ENCODE measurements around the gene ZMYND11.

Gene ZMYND11

DNA sequence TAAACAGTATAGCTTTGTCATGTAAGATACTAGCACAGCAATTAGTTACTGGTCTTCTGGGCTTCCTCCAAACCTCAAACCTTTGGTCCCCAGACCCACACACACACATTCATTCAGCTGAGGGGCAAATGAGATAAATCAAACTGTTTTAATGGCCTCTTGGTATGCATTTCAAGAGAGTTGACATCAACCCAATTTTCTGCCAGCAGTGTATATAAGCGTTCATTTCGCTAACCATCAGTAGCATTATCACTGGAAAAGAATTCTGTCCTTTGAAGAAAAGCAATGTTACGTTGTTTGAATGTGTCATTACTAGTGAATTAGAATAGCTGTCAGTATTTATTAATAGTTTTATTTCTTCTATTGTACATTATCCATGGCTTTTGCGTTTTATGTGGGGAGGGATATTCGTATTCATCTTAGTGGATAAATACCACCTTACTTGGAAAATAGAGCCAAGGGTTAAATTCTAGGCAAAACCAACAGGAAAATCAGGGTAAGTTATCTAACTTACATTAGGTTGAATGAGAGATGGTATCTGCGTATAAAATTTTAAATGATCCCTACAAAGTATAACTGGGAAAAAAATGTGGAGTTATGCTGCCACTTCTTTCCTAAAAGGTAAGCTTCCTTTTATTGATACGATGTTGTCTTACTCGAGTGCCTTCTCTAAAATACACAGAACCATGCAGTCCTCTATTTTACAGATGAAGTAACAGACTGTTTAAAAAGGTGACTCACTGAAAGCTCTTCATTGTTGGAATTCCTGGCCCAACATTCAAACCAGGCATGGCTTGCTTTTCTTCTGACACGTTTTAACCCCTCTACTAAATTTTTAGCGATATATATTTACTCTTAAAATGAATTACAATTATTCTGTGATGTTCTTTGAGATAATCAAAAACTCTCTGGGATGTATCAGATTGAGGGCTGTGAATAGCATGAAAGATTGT lies 2.0 kb upstream of the ZMYND11 start:
- H3K36me3 ChIP-seq (ENCODE audit: insufficient read depth, low read length): no peaks in the 10 kb centered on the region
- peak overlapping the region; percentile 24 for H3K27ac ChIP-seq (ENCODE audit: low read depth, low read length)
- peak overlapping the region; percentile 97 for H3K4me3 ChIP-seq (ENCODE audit: low read depth, low read length)
- H3K79me2 ChIP-seq (ENCODE audit: control insufficient read depth, insufficient read depth, low read length, unreplicated experiment): peaks cover 47% of the 10 kb centered on the region
- H3K27me3 ChIP-seq (ENCODE audit: insufficient read depth, low read length): no peaks in the 10 kb centered on the region
- peaks cover 37% of the 10 kb centered on the region for H3K4me1 ChIP-seq (ENCODE audit: control insufficient read depth, insufficient read depth, low read length, unreplicated experiment)
- H2AFZ ChIP-seq (ENCODE audit: low read length, unreplicated experiment): no peak overlapping the region

DNA sequence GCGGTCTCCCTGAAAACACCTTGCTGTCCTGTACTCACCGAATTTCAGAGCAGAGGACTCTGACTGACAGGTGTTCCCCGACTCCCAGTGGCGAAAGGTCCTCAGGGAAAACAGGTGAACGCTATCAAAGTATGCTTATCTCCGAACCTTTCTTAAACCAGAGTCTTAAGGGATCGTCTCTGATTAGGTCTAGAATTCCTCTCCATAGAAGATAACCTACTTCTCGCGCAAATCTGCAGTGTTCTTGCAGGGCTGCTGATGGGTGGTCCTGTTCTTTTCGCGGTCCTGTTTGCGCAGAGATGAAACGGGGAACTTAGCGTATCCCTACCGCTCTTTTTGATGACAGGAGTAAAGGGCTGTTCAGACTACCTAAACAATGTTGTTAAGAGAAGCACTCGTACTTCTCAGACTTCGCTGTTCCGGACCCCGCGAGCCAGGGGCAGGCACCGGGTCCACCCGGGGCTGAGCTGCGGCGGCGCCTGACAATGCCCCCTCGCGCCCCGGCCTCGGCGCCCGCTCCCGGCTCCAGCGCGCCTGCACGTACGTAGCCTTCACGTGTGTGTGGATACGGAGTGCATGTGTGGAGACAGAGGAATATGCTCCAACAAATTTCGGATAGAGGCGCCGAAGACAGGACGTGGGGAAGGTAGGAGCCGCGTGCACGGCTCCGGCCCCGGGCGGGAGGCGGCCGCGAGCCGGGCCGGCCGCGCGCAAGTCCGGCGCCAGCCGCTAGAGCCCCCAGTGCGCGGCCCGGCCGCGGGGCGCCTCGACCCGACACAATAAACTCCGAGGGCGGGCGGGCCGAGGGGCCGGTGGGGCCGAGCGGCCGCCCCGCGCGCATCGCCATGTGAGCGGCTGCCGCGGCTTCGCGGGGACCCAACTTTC lies 766 bp upstream of the ZMYND11 start:
- Histone ChIP-seq H3K79me2 (ENCODE audit: control insufficient read depth, insufficient read depth, low read length, unreplicated experiment) (peaks cover 60% of the 10 kb centered on the region), H3K27ac (ENCODE audit: low read depth, low read length) (peak overlapping the region; percentile 80), H2AFZ (ENCODE audit: low read length, unreplicated experiment) (peak overlapping the region; percentile 94), H3K4me3 (ENCODE audit: low read depth, low read length) (peak overlapping the region; percentile 97), H3K4me1 (ENCODE audit: control insufficient read depth, insufficient read depth, low read length, unreplicated experiment) (peaks cover 41% of the 10 kb centered on the region), H3K27me3 (ENCODE audit: insufficient read depth, low read length) (no peaks in the 10 kb centered on the region), H3K36me3 (ENCODE audit: insufficient read depth, low read length) (no peaks in the 10 kb centered on the region)

DNA sequence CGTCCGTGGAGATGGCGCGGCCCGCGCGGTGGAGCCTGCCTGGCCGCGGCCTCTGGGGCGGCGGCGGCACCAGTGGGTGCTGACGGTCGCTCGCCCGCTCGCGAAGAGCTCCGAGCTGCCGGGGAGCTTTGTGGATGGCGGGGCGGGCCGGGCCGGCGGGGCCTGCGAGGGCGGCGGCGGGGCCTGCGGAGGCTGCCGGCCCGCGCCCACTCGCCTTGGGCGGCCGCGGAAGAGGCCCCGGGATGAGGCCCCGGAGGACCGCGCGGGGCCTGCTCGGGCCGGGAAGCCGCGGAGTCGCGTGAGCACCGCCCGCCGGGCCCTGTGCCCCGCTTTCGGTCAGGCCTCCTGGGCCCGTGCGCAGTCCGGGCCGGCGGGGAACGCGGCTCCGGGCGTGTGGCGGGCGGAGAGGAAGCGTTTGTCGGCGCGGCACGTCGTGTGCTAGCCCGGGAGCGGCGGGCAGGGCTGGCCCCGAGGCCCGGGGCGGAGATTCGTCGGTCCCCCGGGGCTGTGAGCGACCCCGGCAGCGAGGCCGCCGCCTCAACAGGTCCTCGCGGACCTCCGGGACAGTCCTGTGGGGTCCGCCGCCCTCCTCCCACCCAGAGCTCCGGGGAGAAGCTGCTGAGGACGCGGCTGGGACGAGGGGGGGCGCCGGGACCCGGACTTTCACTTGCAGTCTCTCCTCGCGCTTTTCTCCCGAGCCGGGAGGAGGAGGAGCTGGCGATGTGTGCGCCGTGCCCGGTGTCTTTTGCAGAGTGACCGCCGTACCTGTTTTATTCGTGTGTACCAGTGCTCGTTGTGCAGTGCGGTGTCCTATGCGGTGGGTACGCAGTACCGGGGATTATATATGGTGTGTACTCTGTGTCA lies 578 bp downstream of the ZMYND11 start:
- Histone ChIP-seq H3K36me3 (ENCODE audit: insufficient read depth, low read length) (no peaks in the 10 kb centered on the region), H3K27me3 (ENCODE audit: insufficient read depth, low read length) (no peaks in the 10 kb centered on the region), H2AFZ (ENCODE audit: low read length, unreplicated experiment) (peak overlapping the region; percentile 41), H3K4me1 (ENCODE audit: control insufficient read depth, insufficient read depth, low read length, unreplicated experiment) (peaks cover 41% of the 10 kb centered on the region), H3K27ac (ENCODE audit: low read depth, low read length) (peak overlapping the region; percentile 80), H3K4me3 (ENCODE audit: low read depth, low read length) (peak overlapping the region; percentile 97), H3K79me2 (ENCODE audit: control insufficient read depth, insufficient read depth, low read length, unreplicated experiment) (peaks cover 72% of the 10 kb centered on the region)

DNA sequence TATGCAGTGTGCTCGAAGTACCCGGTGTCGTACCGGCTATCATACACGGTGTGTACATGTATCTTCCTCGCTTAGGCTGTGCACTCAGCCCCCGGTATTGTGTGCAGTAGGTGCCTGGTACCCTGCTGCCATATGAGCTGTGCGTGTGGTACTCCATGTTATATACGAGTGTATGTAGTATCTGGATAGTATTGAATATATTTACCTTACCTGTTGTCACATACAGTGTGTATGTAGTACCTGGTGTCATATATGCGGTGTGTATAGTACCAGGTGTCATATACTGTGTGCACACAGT lies 1.2 kb downstream of the ZMYND11 start:
- Histone ChIP-seq H3K4me1 (ENCODE audit: control insufficient read depth, insufficient read depth, low read length, unreplicated experiment) (peaks cover 41% of the 10 kb centered on the region), H3K79me2 (ENCODE audit: control insufficient read depth, insufficient read depth, low read length, unreplicated experiment) (peaks cover 78% of the 10 kb centered on the region), H3K27ac (ENCODE audit: low read depth, low read length) (peak overlapping the region; percentile 80; the same call in 1 of the 2 replicates), H3K36me3 (ENCODE audit: insufficient read depth, low read length) (no peaks in the 10 kb centered on the region), H2AFZ (ENCODE audit: low read length, unreplicated experiment) (peak overlapping the region; percentile 41), H3K4me3 (ENCODE audit: low read depth, low read length) (peak overlapping the region; percentile 97), H3K27me3 (ENCODE audit: insufficient read depth, low read length) (no peaks in the 10 kb centered on the region)

DNA sequence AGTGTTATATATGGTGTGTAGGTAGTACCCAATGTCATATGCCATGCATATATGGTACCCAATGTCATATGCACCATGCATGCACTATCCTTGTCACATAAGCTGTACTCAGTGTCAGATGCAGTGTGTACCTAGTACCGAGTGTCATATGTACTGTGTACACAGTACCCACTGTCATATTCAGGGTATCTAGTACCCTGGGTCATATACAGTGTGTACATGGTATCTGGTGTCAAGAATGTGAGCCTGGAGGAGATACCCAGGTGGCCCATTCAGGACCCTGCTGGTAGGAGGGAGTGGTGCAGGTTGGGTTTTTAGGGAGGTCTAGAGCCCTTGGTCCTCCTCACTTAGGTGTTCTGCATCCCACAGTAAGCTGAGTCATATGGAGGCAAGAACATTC lies 1.8 kb downstream of the ZMYND11 start:
- Histone ChIP-seq H3K27me3 (ENCODE audit: insufficient read depth, low read length) (no peaks in the 10 kb centered on the region), H3K4me3 (ENCODE audit: low read depth, low read length) (peak overlapping the region; percentile 97), H2AFZ (ENCODE audit: low read length, unreplicated experiment) (no peak overlapping the region), H3K27ac (ENCODE audit: low read depth, low read length) (peak overlapping the region; percentile 69), H3K4me1 (ENCODE audit: control insufficient read depth, insufficient read depth, low read length, unreplicated experiment) (peaks cover 41% of the 10 kb centered on the region), H3K36me3 (ENCODE audit: insufficient read depth, low read length) (no peaks in the 10 kb centered on the region), H3K79me2 (ENCODE audit: control insufficient read depth, insufficient read depth, low read length, unreplicated experiment) (peaks cover 84% of the 10 kb centered on the region)

DNA sequence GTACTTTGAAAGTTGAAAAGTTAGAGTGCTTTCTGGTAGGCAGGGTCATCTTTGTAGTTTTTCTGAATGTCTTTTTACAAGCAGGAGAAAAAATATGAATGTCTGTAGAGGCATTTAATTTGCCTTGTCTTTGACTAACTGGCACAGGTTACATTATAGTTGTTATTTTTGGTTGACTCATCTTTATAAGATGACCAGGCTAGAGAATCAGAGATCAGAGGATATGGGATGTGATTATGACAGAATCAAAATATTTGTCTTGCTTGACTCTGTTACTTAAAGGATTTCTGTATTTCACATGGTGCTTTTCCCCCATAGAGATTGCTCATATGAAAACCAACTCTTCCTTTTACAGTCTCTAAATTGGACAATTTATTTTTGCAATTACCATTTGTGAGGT lies 2.4 kb downstream of the ZMYND11 start:
- no peak overlapping the region for H2AFZ ChIP-seq (ENCODE audit: low read length, unreplicated experiment)
- peak overlapping the region; percentile 97 for H3K4me3 ChIP-seq (ENCODE audit: low read depth, low read length)
- H3K36me3 ChIP-seq (ENCODE audit: insufficient read depth, low read length): no peaks in the 10 kb centered on the region
- H3K27me3 ChIP-seq (ENCODE audit: insufficient read depth, low read length): no peaks in the 10 kb centered on the region
- H3K27ac ChIP-seq (ENCODE audit: low read depth, low read length): peak overlapping the region; percentile 69
- peaks cover 88% of the 10 kb centered on the region for H3K79me2 ChIP-seq (ENCODE audit: control insufficient read depth, insufficient read depth, low read length, unreplicated experiment)
- H3K4me1 ChIP-seq (ENCODE audit: control insufficient read depth, insufficient read depth, low read length, unreplicated experiment): peaks cover 38% of the 10 kb centered on the region

DNA sequence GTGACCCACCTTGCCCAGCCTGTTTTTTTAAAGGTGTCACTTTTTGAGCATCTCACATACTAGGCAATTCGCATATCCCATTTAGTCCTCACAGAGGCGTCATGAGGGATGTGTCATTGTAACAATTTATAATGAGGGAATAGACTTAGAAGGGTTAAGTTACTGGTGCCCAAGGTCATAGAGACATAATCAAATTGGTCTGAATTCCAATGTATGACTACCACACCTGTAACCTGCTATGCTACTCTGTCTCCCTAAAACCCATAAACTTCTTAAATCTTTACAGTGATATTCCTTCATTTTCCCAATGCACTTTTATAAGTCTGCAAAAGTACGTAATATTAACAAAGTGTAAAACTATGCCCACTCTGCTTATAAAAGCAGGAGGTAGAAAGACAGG lies 7.1 kb downstream of the ZMYND11 start:
- H3K27ac ChIP-seq (ENCODE audit: low read depth, low read length): no peak overlapping the region
- no peak overlapping the region for H3K4me3 ChIP-seq (ENCODE audit: low read depth, low read length)
- peaks cover 12% of the 10 kb centered on the region for H3K4me1 ChIP-seq (ENCODE audit: control insufficient read depth, insufficient read depth, low read length, unreplicated experiment)
- no peaks in the 10 kb centered on the region for H3K27me3 ChIP-seq (ENCODE audit: insufficient read depth, low read length)
- H2AFZ ChIP-seq (ENCODE audit: low read length, unreplicated experiment): no peak overlapping the region
- peaks cover 13% of the 10 kb centered on the region; the same call in 1 of the 2 replicates for H3K36me3 ChIP-seq (ENCODE audit: insufficient read depth, low read length)
- H3K79me2 ChIP-seq (ENCODE audit: control insufficient read depth, insufficient read depth, low read length, unreplicated experiment): peaks cover 93% of the 10 kb centered on the region

DNA sequence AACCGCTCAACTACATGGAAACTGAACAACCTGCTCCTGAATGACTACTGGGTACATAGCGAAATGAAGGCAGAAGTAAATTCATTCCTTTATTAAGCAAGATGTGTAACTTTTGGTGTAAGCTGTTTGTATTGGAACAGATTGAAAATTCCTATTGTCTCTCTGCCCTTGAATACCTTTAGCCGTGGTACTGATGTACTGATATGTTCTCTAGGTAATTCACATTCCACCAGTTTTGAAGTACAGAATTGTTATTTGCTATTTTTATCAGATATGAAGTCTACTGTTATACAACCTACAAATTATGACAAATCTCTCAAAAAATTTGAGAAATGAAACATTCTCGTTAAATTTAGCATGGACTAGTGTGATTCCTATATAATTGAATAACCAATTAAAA lies 17.7 kb downstream of the ZMYND11 start:
- H3K4me1 ChIP-seq (ENCODE audit: control insufficient read depth, insufficient read depth, low read length, unreplicated experiment): peaks cover 7% of the 10 kb centered on the region
- H3K27ac ChIP-seq (ENCODE audit: low read depth, low read length): no peak overlapping the region
- no peak overlapping the region for H3K4me3 ChIP-seq (ENCODE audit: low read depth, low read length)
- H2AFZ ChIP-seq (ENCODE audit: low read length, unreplicated experiment): no peak overlapping the region
- H3K36me3 ChIP-seq (ENCODE audit: insufficient read depth, low read length): peaks cover under 1% of the 10 kb centered on the region; the same call in 1 of the 2 replicates
- no peaks in the 10 kb centered on the region for H3K27me3 ChIP-seq (ENCODE audit: insufficient read depth, low read length)
- H3K79me2 ChIP-seq (ENCODE audit: control insufficient read depth, insufficient read depth, low read length, unreplicated experiment): peaks cover 28% of the 10 kb centered on the region

DNA sequence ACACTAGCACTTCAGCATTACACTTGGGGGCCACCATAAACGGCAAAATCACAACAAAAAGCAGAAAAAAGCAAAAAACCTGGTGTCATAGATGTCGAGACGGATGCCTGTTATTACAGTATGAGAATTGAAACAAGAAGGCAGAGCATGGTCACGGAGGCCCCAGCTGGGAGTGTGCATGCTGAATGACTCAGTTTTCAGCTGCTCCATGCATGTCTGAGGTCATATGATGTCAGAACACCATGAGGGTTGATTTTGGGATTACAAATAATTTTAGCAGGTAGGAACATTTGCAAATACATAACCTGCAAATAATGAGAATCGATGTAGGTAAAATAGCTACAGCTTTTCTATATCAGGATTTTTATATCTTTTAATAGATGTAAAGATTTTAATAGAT lies 19.1 kb downstream of the ZMYND11 start:
- H3K27ac ChIP-seq (ENCODE audit: low read depth, low read length): no peak overlapping the region
- no peak overlapping the region for H3K4me3 ChIP-seq (ENCODE audit: low read depth, low read length)
- H3K4me1 ChIP-seq (ENCODE audit: control insufficient read depth, insufficient read depth, low read length, unreplicated experiment): peaks cover 7% of the 10 kb centered on the region
- peaks cover 21% of the 10 kb centered on the region for H3K79me2 ChIP-seq (ENCODE audit: control insufficient read depth, insufficient read depth, low read length, unreplicated experiment)
- no peak overlapping the region for H2AFZ ChIP-seq (ENCODE audit: low read length, unreplicated experiment)
- no peaks in the 10 kb centered on the region for H3K27me3 ChIP-seq (ENCODE audit: insufficient read depth, low read length)
- no peaks in the 10 kb centered on the region for H3K36me3 ChIP-seq (ENCODE audit: insufficient read depth, low read length)

DNA sequence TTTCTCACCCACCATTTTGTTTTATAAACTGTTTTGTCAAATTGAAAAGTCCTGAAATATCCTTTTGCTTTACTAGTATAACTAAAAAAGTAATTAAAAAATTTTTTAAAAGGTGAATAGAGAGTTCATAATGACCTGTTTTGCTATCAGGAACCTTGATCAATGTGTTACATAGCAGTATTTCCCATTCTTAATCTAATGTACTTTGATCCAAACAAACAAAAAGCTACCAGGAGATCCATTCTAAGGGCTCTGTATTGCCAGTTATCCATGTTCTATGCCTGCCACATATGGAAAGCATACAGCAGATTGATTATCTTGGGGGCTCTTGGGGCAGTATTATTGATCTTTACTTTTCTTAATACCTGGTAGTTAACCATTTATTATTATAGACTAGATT lies 32.1 kb downstream of the ZMYND11 start:
- H3K36me3 ChIP-seq (ENCODE audit: insufficient read depth, low read length): peaks cover 3% of the 10 kb centered on the region; the same call in 1 of the 2 replicates
- peaks cover 43% of the 10 kb centered on the region for H3K79me2 ChIP-seq (ENCODE audit: control insufficient read depth, insufficient read depth, low read length, unreplicated experiment)
- no peaks in the 10 kb centered on the region for H3K27me3 ChIP-seq (ENCODE audit: insufficient read depth, low read length)
- H2AFZ ChIP-seq (ENCODE audit: low read length, unreplicated experiment): no peak overlapping the region
- no peak overlapping the region for H3K4me3 ChIP-seq (ENCODE audit: low read depth, low read length)
- no peak overlapping the region for H3K27ac ChIP-seq (ENCODE audit: low read depth, low read length)
- no peaks in the 10 kb centered on the region for H3K4me1 ChIP-seq (ENCODE audit: control insufficient read depth, insufficient read depth, low read length, unreplicated experiment)

Data from ACC112 (cell line).